Measurements from ENCODE around the gene SHROOM3. TPM values are rescaled to one million over a fixed set of nuclear protein-coding genes. Genes with fewer than 3 reads are reported as not detected.

The SHROOM3 gene
- total and polyA plus RNA-seq, 2 of the 13 experiments (the other 11 are each of a cell fraction or from before 2014, with no cell fraction given), result 0.01 TPM; not detected in 1

GRCh38 chr4:76733068-76733771, 298.2 kb downstream of the SHROOM3 start:
- no peak overlapping the region for H2AFZ ChIP-seq (ENCODE audit: low read length)
- H3K9ac ChIP-seq (ENCODE audit: insufficient read depth, low read depth, low read length), result no peak overlapping the region
- BruUV-seq (replicated peaks), result no TSS peak
- no peaks in the 10 kb centered on the region for H3K4me1 ChIP-seq (ENCODE audit: insufficient read depth, low read length)
- in situ Hi-C loops (cut with HindIII; ENCODE audit: extremely low pct_ligation_motif_present, low pct_unique_long_range_greater_than_20kb), result no loop called here
- intact Hi-C loops (cut with micrococcal nuclease; ENCODE audit: unreplicated experiment), result loop anchor here (5.0 kb wide), 1 partner anchor 221 kb away; no protein-coding TSS in a partner anchor
- ATAC-seq (peak; percentile 54), DNase-seq (ENCODE audit: low spot score) (no peak), FAIRE-seq (no peak)
- H3K36me3 ChIP-seq (replicated peaks in 1 of 2; ENCODE audit: control insufficient read depth in 1 of 2, insufficient read depth in 2 of 2, low read length in 2 of 2), result no peaks in the 10 kb centered on the region
- POLR2A ChIA-PET, result no interaction called here
- no peak overlapping the region for H3K4me3 ChIP-seq (replicated peaks in 1 of 3; ENCODE audit: insufficient read depth in 1 of 3, low read depth in 2 of 3, low read length in 3 of 3)
- CTCF ChIA-PET (ENCODE audit: low intra/inter-chr PET ratio, low total read pairs), result no interaction called here
- 0 out of 5 replicates have a peak, but pooled peaks cover 0 to 3% of the 10 kb centered on the region in 2 experiments for H3K27me3 ChIP-seq (ENCODE audit: control insufficient read depth in 1 of 2, insufficient read depth in 2 of 2, low read length in 2 of 2)
- H3K79me2 ChIP-seq (ENCODE audit: insufficient read depth, low read length), result no peaks in the 10 kb centered on the region
- no peak for TF ChIP-seq ZNF512 (CRISPR knock-in tag; IDR thresholded peaks at IDR 0.05)
- no peak for TF ChIP-seq PRDM4 (CRISPR knock-in tag; IDR thresholded peaks at IDR 0.05; ENCODE audit: borderline replicate concordance)
- TF ChIP-seq STAG1 (CRISPR knock-in tag; IDR thresholded peaks at IDR 0.05), result peak; percentile 63
- TF ChIP-seq ZNF24 (IDR thresholded peaks at IDR 0.05), result no peak
- peak; percentile 59 for TF ChIP-seq CTCF (CRISPR knock-in tag; IDR thresholded peaks at IDR 0.05)
- TF ChIP-seq ZNF451 (CRISPR knock-in tag; IDR thresholded peaks at IDR 0.05), result no peak
- no peak for TF ChIP-seq ZFP1 (CRISPR knock-in tag; IDR thresholded peaks at IDR 0.05)
- no peak for TF ChIP-seq ZNF256 (CRISPR knock-in tag; conservative IDR thresholded peaks at IDR 0.05)
- no peak for TF ChIP-seq ZNF331 (CRISPR knock-in tag; IDR thresholded peaks at IDR 0.05)
- TF ChIP-seq NRL (CRISPR knock-in tag; IDR thresholded peaks at IDR 0.05; ENCODE audit: borderline replicate concordance), result no peak
- no peaks in the 10 kb centered on the region for H4K20me1 ChIP-seq (ENCODE audit: insufficient read depth, low read length)
- H3K9me3 ChIP-seq (ENCODE audit: low read length), result no peaks in the 10 kb centered on the region
- WGBS (ENCODE audit: low lambda C conversion rate), result 38% methylated on average over 2 of the region's 3 CpGs
- H3K4me2 ChIP-seq (ENCODE audit: low read depth, low read length), result no peak overlapping the region
- no peak overlapping the region for H3K27ac ChIP-seq (ENCODE audit: extremely low read length, insufficient read depth, low read length)

Data from HepG2 (cell line).